G401.6 (cell line): ENCODE data around the gene AGBL4.

Experiments
- FAIRE-seq: peaks from 2 replicates; lab custom pipeline; 2012; peaks lifted over from hg19 to GRCh38; lab: Jason Lieb, UNC

Gene AGBL4

GRCh38 chr1:48878191-48878940, 1145.4 kb downstream of the AGBL4 start:
- FAIRE-seq: no peak

DNA sequence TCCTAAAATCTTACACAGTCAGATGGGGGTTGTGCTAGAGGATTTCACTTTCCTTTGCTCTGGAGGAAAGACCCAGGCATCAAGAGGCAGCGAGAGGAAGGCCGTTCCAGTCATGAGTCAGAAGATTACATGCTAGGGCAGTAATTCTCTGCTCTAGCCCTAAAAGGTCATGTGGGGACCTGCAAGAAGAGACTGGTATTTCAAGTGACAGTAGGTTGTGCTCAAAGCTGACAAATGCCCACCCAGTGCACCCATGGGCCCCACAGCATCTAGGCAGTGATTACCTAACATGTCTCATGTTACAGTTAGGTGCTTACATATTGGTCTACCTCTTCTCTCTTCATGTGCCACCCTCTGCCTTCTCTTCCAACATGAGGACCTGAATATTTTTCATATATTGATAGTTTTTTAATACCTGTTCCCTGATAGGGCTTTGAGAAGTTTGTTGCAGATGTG, 1147.4 kb downstream of the AGBL4 start:
- no peak for FAIRE-seq

DNA sequence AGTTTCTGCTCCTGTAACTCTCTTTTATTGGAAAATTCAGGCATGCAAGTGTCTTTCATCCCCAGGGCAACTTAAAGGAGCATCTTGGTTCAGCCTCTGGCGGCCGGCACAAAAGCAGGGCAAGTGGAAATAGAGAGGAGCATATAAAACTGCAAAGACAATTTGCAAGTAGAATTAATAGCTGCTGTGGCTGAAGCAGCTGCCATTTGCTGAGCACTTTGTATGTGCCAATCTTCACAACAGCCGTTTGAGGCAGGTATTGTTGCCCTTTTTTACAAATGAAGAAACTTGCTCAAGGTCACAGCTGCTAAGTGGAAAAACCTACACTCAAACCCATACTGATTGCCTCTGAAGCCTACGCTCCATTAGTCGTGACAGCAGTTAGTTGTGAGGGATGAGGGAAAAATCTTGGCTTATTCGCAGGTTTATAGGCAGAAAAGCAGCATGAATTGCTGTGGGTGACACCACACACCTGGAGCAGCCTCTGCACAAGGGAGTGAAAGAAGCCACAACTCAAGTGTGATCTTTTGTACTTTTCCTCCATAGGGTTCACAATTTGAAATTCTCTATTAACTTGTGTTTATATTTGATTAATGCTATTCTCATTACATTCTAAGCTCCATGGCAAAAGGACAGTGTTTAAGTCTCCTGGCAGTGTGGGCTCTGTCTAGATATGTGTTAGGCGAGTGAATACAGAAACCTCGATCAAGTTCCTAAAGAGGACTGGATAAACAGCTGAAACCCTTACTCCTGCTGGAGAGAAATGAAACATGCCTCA, 1148.0 kb downstream of the AGBL4 start:
- FAIRE-seq: no peak

DNA sequence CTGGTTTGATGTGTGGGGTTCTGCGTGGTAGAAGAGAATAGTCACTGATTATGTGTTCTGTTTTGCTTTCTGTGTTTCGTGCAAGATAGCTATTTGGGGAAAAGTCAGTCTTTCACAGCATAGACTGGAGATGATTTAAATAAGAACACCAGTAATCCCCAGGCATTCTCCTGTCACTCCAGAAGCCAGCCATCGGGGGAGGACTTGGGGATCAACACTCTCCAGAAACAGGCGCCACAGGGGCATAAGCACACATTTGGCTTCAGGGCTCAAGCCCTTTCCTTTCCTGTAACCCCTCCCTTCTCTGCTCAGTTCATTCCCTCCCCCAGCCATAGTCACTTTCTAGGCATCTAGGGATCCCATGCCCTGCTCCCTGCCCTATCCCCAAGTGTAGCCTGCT, 1149.8 kb downstream of the AGBL4 start:
- FAIRE-seq: no peak

DNA sequence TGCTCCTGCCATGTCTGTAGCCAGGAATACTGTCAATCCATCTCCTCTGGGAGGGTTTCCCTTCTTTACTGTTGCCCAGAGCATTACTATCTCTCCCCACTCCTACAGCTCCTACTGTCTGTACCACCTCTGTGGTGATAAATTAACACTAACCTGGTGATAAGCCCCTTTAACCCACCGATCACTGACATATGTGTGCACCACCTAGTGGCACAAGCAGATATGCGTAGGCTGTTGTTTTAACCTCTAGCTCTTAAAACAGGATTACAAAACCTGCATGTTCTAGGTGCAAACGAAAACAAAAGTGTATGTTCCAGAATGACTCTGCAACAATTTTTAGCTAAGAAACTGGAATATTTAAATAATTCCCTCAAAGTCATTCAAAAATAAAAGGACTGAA, 1153.2 kb downstream of the AGBL4 start:
- no peak for FAIRE-seq

DNA sequence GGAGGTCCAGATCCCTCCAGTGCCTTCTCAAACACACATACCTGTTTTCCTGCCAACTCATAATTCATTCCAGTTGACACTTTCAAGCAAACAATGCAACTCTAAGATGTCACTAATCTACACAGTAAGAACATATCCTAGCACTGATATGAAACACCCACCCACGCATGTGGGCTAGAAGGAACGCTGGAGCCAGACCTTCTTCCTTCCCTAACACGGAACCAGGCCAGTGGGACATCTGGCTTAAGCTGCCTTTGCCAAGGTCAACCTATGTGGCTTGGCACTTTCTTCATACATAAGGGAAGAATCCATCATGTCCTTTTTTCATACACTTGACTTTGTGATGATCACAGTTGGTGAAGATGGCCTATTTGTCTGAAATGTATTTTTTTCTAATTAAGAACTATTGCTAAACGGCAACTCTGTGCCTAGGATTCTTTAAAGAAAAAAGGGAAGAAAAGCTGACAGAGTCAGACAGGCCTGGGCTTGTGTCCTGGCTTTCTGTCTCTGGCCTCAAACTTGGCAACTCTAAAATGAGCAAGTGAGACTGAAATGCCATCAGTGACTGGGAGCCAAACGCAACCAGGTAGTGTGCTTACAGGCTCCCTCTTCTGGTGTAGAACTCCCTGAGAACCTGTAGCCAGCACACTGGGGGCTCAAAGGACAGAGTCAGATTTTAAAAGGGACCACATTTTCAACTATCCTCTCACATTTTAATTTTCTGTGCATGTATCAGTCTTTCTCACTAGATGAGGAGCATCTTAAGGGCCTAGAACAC, 1154.4 kb downstream of the AGBL4 start:
- no peak for FAIRE-seq

GRCh38 chr1:48864913-48865312, 1158.8 kb downstream of the AGBL4 start:
- no peak for FAIRE-seq

GRCh38 chr1:48859456-48859855, 1164.3 kb downstream of the AGBL4 start:
- no peak for FAIRE-seq

DNA sequence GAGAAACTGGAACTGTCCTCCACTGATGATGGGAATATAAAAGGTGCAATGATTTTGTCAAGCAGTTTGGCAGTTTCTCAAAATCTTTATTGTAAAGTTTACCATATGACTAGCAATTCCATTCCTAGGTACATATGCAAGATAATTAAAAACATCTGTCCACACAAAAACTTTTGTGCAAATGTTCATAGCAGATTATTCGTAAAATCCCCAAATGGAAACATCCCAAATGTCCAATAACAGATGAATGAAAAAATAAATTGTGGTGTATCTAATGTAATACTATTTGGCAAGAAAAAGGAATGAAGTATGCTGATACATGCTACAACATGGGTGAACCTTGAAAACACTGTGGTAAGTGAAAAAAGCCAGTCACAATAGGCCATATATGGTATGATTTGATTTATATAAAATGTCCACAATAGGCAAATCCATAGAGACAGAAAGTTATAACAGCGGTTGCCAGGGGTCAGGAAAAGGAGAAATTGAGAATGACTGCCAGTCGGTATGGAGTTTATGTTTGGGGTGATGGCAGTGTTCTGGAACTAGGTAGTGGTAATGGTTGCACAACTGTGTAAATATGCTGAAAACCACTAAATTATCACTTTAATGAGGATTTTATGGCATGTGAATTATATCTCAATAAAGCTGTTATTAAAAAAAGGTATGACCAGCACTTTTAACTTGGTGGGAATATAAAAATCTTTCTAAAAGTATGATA, 1165.4 kb downstream of the AGBL4 start:
- FAIRE-seq: no peak

DNA sequence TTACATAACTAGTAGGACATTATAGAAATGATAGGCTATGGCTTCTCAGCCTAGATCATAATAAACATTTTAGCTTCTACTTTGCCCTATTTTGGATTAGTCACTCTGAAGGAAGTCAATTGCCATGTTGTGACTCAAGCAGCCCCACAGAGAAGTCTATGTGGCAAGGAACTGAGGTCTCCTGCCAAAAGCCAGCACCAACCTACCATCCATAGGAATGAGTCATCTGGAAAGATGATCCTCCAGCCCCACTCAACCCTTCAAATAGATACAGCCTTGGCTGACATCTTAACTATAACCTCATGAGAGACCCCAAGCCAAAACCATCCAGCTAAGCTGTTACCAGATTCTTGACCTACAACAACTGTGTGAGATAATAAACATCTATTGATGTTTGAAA, 1170.7 kb downstream of the AGBL4 start:
- no peak for FAIRE-seq

- no peak for FAIRE-seq
Measured at GRCh38 chr1:48851638-48852037, 1172.1 kb downstream of the AGBL4 start.

- FAIRE-seq: no peak
Measured at GRCh38 chr1:48848035-48848434, 1175.7 kb downstream of the AGBL4 start.

DNA sequence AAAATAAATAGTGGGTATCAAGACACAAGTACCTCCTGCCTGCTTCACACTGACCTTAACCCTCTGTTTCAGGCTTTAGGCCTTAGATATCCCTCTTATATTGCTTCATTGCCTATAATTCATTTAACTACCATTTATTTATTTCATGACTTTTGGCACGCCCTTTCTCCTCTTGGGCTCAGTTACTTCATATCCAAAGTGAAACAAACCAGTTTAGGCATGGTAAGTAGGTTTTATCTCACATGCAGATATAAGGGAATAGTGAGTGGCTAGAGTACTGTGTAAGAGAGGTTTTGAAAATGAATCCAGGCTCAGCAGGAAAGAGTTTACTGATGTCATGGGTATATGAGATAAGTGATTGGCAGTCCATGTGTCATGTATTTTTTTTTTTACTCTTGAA, 1177.3 kb downstream of the AGBL4 start:
- FAIRE-seq: no peak

GRCh38 chr1:48844187-48844586, 1179.6 kb downstream of the AGBL4 start:
- no peak for FAIRE-seq

DNA sequence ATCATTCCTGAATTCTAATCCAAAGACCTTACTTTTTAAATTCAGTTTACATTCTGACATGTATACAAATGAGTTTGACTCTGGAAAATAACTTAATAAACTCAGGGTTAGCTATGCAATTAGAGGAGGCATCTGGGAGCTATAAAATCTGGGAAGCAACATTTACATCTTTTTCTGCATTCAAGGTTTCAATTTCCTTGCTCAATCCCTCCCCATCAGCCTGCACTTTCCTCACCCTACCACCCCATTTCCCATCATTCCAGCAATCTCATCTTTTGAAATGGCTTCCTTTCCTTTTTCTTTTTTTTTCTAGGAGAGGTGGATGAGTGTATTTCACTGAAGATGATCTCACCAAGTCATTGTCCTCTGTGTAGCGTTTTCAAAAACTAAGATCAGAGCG, 1181.8 kb downstream of the AGBL4 start:
- no peak for FAIRE-seq

DNA sequence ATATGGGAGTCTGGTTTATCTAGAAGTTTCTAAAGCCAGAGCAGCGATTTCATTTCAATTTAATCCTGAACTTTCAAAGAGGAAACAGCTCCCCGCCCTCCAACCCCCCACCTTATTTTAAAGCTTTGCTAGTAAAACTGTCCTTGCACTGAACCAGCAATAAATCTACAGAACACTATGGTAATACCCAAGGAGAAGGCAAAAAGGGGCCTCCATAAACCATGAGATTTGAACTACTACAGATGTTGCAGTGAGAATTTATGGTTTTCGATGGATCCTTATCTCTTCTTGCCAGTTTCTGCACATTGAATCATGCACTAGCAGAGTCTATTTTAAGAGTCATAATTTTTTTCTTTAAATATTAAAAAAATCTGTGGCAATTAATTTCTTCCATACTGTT, 1182.3 kb downstream of the AGBL4 start:
- FAIRE-seq: no peak

- FAIRE-seq: no peak
Measured at GRCh38 chr1:48831120-48831978, 1192.4 kb downstream of the AGBL4 start.

- no peak for FAIRE-seq
Measured at GRCh38 chr1:48830715-48831114, 1193.0 kb downstream of the AGBL4 start.

GRCh38 chr1:48829446-48829845, 1194.3 kb downstream of the AGBL4 start:
- FAIRE-seq: no peak

DNA sequence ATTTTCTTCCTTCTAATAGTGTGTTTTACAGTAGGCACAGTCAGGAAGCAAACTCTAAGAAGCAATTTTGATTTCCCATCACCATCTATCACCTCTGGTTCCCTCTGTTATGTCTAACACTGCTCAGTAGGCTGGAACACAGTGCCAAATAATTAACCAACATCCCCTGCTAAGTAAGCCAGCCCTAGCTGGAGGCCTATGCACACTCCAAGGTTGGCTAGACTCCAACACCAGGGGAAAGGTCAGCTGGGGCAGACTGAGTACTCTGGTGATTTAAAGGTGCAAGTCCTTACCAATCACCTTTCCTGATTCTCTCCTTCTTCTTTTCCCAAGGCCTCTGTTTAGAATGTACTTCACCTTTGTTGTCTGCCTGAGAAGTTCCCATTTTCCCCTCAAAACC, 1200.6 kb downstream of the AGBL4 start:
- no peak for FAIRE-seq

GRCh38 chr1:48820491-48820890, 1203.3 kb downstream of the AGBL4 start:
- no peak for FAIRE-seq
